ENCODE results near the gene HACD3.
"Not testable (repeated sequence)": the region's sequence is repeated elsewhere in the genome, so short reads cannot be mapped to it uniquely, and the experiment has no call there.

HACD3 gene

GRCh38 chr15:65603559-65603958, 73.3 kb downstream of the HACD3 start:
- no peak for DNase-seq

GRCh38 chr15:65610871-65611718, 80.8 kb downstream of the HACD3 start, which contains the start of gene INTS14:
TSS of gene INTS14 (minus strand) at chr15:65611131. CDS start at chr15:65607380, 3,751 bp downstream.
- DNase-seq: peak; percentile 96

GRCh38 chr15:65611888-65612615, 81.8 kb downstream of the HACD3 start:
- DNase-seq: no peak

GRCh38 chr15:65612616-65612946, 82.3 kb downstream of the HACD3 start:
- no peak for DNase-seq

GRCh38 chr15:65612949-65613744, 82.9 kb downstream of the HACD3 start:
- DNase-seq: no peak

GRCh38 chr15:65615887-65616286, 85.6 kb downstream of the HACD3 start:
- DNase-seq: not testable (repeated sequence)

GRCh38 chr15:65618560-65619109, 88.4 kb downstream of the HACD3 start:
- no peak for DNase-seq

GRCh38 chr15:65619626-65620290, 89.5 kb downstream of the HACD3 start:
- DNase-seq: no peak

- DNase-seq: no peak
Measured at GRCh38 chr15:65620833-65621232, 90.6 kb downstream of the HACD3 start.

- DNase-seq: no peak
Measured at GRCh38 chr15:65621638-65622037, 91.4 kb downstream of the HACD3 start, which contains the start of gene SLC24A1. TSS of gene SLC24A1 (plus strand) at chr15:65621938. CDS start at chr15:65624081, 2,143 bp downstream.

GRCh38 chr15:65623103-65623502, 92.8 kb downstream of the HACD3 start:
- no peak for DNase-seq

GRCh38 chr15:65626856-65627255, 96.6 kb downstream of the HACD3 start:
- no peak for DNase-seq

Data from NCI-H2171 treated with DMSO at 0.1 percent for 48 hours (cell line).